CD4-positive, CD25-positive, alpha-beta regulatory T cell (primary cell): Measurements from ENCODE around the gene ARL2BP. TPM values are rescaled to one million over a fixed set of nuclear protein-coding genes. Genes with fewer than 3 reads are reported as not detected.

Experiments used
- ATAC-seq, 2 donors: fragments of 150-1000 bp; cut with Tn5 transposase; one replicate each; pipeline ENCODE4 v1.10.0; 2021; ENCODE audit warnings: low read depth in 2 of 2, moderate number of reproducible peaks in 2 of 2, moderate library complexity in 1 of 2
- DNase-seq, 3 donors: peaks; one replicate each; pipeline versions ENCODE4 v3.0.0 to v3.0.0-alpha.2; 2012 to 2022; ENCODE audit warnings: mixed read lengths in 1 of 3
- H3K27ac ChIP-seq: one replicate; pipeline ENCODE4 v1.7.0; 2013; ENCODE audit warnings: mild to moderate bottlenecking, low read length; ENCODE audit not compliant: insufficient read depth, poor library complexity, severe bottlenecking
- H3K27me3 ChIP-seq: one replicate; pipeline ENCODE4 v1.7.0; 2013; ENCODE audit warnings: low read length; ENCODE audit not compliant: control insufficient read depth, insufficient read depth
- H3K36me3 ChIP-seq: one replicate; pipeline ENCODE4 v1.7.0; 2013; ENCODE audit warnings: mild to moderate bottlenecking, low read length, moderate library complexity; ENCODE audit not compliant: control insufficient read depth, insufficient read depth
- H3K4me1 ChIP-seq: 2 replicates; pipeline ENCODE4 v1.7.0; 2013; ENCODE audit warnings: mild to moderate bottlenecking, low read length; ENCODE audit not compliant: insufficient read depth, control insufficient read depth, poor library complexity, severe bottlenecking
- H3K4me3 ChIP-seq: one replicate; pipeline ENCODE4 v1.7.0; 2013; ENCODE audit warnings: low read depth, mild to moderate bottlenecking, low read length, moderate library complexity
- H3K9me3 ChIP-seq, 2 experiments: 1 replicate in 1 of 2; 2 replicates in 1 of 2; pipeline ENCODE4 v1.7.0; 2013; ENCODE audit warnings: low read length in 2 of 2, mild to moderate bottlenecking in 1 of 2, moderate library complexity in 1 of 2; ENCODE audit not compliant: control insufficient read depth in 2 of 2
- H3K27ac Mint-ChIP-seq, 3 donors: one replicate each; pipeline ENCODE4 v1.8.0; 2020 to 2022; ENCODE audit warnings: mild to moderate bottlenecking in 3 of 3, mixed read lengths in 3 of 3, moderate library complexity in 2 of 3
- H3K27me3 Mint-ChIP-seq: one replicate; pipeline ENCODE4 v1.8.0; 2022; ENCODE audit warnings: mild to moderate bottlenecking, mixed read lengths
- H3K36me3 Mint-ChIP-seq: one replicate; pipeline ENCODE4 v1.8.0; 2020; ENCODE audit warnings: mixed read lengths
- H3K4me1 Mint-ChIP-seq, 4 donors: one replicate each; pipeline ENCODE4 v1.8.0; 2020 to 2022; ENCODE audit warnings: mixed read lengths in 4 of 4, mild to moderate bottlenecking in 1 of 4
- H3K4me3 Mint-ChIP-seq, 4 donors: one replicate each; pipeline ENCODE4 v1.8.0; 2020 to 2022; ENCODE audit warnings: mild to moderate bottlenecking in 4 of 4, mixed read lengths in 4 of 4, moderate library complexity in 3 of 4
- H3K9me3 Mint-ChIP-seq, 7 donors: one replicate each; pipeline ENCODE4 v1.8.0; 2020 to 2022; ENCODE audit warnings: mixed read lengths in 7 of 7, mild to moderate bottlenecking in 3 of 7, moderate library complexity in 2 of 7
- polyA plus RNA-seq, 4 donors: library from polyadenylated mRNA; unstranded; fragments of 300-500 nt; fragmentation: Illumina TruSeq; gene quantifications; one replicate each; pipeline ENCODE4 v1.2.3, GENCODE V29; 2021
- total RNA-seq: library from RNA; stranded (reverse); gene quantifications from one replicate; pipeline ENCODE4 v1.2.3, GENCODE V29; 2022

Gene ARL2BP
- total and polyA plus RNA-seq, 5 donors from 2014 or later: 26.9 to 121 (median 102) TPM

DNA sequence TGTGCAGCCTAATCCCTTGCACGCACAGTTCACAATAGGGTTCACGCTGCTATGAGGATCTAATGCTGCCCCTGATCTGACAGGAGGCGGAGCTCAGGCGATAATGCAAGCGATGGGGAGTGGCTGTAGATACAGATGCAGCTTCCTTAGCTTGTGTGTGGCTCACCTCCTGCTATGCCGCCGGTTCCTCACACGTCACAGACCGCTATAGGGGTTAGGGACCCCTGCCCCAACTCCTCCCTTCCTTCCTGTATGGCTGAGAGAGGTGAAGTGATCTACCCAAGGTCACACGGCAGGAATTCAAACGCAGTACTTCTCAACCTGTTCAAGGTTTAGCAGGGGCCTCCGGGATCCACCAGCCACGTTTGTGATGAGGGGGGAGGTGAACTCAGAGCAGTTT is 52.8 kb downstream of the ARL2BP start:
- no peaks in the 10 kb centered on the region for H3K36me3 ChIP-seq
- peaks cover 14% of the 10 kb centered on the region for H3K4me1 ChIP-seq
- peak overlapping the region; percentile 10 for H3K4me3 ChIP-seq
- Mint-ChIP-seq H3K27ac (peak overlapping the region; percentile 65 to 89 (median 87)), H3K4me3 (peak overlapping the region in 3 of 4 donors; percentile 67 to 95 (median 73)), H3K36me3 (peaks cover 2% of the 10 kb centered on the region), H3K4me1 (peaks cover 0 to 9% (median 4%) of the 10 kb centered on the region in 4 donors), H3K9me3 (peaks cover 0 to 3% (median 0%) of the 10 kb centered on the region in 7 donors), H3K27me3 (peaks cover 5% of the 10 kb centered on the region)
- no peaks in the 10 kb centered on the region for H3K9me3 ChIP-seq
- ATAC-seq (no peak), DNase-seq (peak; percentile 20 to 52 (median 46))
- no peak overlapping the region for H3K27ac ChIP-seq
- H3K27me3 ChIP-seq: no peaks in the 10 kb centered on the region

DNA sequence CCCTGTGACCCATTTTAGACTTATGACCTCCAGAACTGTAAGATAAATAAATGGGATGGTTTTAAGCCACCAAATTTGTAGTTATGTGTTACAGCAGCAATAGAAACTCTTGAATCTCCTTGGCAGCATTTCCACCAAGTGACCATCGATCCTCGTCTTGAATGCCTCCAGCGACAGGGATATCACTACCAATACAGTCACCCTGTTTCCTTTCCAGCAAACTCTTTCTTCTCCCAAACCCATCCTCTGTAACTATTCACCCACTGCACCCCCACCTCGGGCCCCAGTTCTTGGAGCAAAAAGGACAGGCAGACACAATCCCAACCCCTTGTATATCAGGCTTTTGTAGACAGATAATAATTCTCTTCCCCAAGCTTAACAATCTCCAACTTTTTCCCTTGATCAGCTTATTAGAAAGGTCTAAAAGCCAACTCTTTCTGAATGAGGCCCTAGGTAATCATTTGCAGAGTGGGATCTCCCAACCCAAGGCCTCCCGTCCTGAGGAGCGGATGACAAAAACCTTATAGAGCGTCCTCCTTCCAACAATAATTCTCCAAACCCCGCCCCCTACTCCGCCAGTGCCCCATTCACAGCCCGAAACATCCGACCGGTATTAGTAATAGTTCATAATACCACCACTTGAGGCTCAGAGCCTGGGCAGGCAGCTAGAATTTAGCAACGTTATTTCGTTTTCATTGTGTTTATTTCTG is 54.1 kb downstream of the ARL2BP start:
- Mint-ChIP-seq H3K9me3 (peaks cover 0 to 3% (median 0%) of the 10 kb centered on the region in 7 donors), H3K27ac (peak overlapping the region in 1 of 3 donors; percentile 96), H3K4me3 (no peak overlapping the region), H3K36me3 (peaks cover 2% of the 10 kb centered on the region), H3K4me1 (peaks cover 0 to 9% (median 4%) of the 10 kb centered on the region in 4 donors), H3K27me3 (peaks cover 5% of the 10 kb centered on the region)
- no peaks in the 10 kb centered on the region for H3K9me3 ChIP-seq
- H3K4me1 ChIP-seq: peaks cover 16% of the 10 kb centered on the region
- H3K36me3 ChIP-seq: no peaks in the 10 kb centered on the region
- peak overlapping the region; percentile 90 for H3K4me3 ChIP-seq
- DNase-seq (peak in 1 of 3 donors; percentile 38), ATAC-seq (no peak)
- no peaks in the 10 kb centered on the region for H3K27me3 ChIP-seq
- H3K27ac ChIP-seq: peak overlapping the region; percentile 86

DNA sequence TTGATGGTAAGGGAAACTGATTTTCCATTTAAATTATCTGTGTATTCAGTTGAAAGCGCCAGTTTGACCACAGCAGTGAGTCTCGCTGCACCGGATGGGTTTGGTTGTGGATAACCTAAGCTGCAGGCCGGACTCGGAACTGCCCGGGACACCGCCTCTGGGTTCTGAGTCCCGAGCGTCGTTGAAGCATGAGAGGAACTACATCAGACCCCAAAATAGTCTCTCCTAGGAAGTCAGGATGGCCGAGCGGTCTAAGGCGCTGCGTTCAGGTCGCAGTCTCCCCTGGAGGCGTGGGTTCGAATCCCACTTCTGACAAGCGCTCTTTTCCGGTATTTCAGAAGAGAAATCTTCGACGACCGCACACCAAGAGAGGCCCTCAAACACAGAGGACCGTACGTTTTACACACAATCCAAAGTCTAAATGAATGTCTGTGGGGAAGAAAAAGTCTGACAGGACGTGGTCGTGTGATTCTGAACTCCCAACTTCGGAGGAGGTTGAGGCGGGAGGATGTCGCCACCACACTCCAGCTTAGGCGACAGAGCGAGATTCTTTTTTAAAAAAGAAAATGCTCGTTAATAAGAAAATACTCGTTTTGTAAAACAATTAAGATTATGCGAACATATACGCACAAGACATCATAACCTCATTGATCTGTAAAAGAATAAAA is 54.8 kb downstream of the ARL2BP start:
- peak overlapping the region; percentile 86 for H3K27ac ChIP-seq
- DNase-seq: peak; percentile 75 to 88 (median 86)
- ATAC-seq: peak; percentile 36 to 45
- Mint-ChIP-seq H3K9me3 (peaks cover 0 to 3% (median 0%) of the 10 kb centered on the region in 7 donors), H3K4me1 (peaks cover 0 to 12% (median 4%) of the 10 kb centered on the region in 4 donors), H3K27me3 (peaks cover 5% of the 10 kb centered on the region), H3K36me3 (peaks cover 2% of the 10 kb centered on the region), H3K4me3 (no peak overlapping the region), H3K27ac (no peak overlapping the region)
- peaks cover 19% of the 10 kb centered on the region for H3K4me1 ChIP-seq
- peak overlapping the region; percentile 90 for H3K4me3 ChIP-seq
- H3K36me3 ChIP-seq: no peaks in the 10 kb centered on the region
- H3K27me3 ChIP-seq: no peaks in the 10 kb centered on the region
- no peaks in the 10 kb centered on the region for H3K9me3 ChIP-seq

DNA sequence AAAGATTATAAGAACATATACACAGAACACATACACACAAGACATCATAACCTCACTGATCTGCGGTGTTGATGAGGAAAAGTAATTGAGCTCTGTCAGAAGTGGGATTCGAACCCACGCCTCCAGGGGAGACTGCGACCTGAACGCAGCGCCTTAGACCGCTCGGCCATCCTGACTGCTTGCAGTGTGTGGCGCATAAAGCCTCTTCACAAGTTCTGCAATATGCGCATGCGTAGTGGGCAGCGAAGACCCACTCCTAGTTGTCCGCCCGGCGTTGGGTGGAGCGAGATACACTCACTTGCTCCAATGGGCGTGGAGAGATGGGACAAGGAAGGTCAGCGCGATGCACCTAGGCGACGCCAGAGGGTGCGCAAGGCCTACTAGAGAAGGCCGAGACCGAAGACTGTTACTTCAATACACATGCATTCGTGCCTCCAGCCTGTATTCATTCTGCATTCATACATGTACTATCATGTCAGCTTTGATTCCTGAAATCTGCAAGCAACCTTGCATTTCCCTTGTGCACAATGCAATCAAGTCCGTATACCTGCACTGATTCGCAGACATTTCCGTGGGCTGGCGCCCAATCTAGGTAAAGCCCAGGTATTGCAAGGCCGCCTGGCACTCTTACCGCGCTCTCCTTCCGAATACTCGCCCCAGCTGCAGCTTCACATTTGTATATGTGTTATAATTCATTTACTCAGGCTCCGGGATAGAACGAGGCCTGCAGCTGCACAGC is 55.5 kb downstream of the ARL2BP start:
- Mint-ChIP-seq H3K4me1 (peaks cover 0 to 12% (median 4%) of the 10 kb centered on the region in 4 donors), H3K27me3 (peaks cover 5% of the 10 kb centered on the region), H3K9me3 (peaks cover 0 to 3% (median 0%) of the 10 kb centered on the region in 7 donors), H3K27ac (no peak overlapping the region), H3K36me3 (peaks cover 2% of the 10 kb centered on the region), H3K4me3 (no peak overlapping the region)
- peak; percentile 97 to 100 (median 99) for DNase-seq
- Histone ChIP-seq H3K4me3 (peak overlapping the region; percentile 90), H3K9me3 (no peaks in the 10 kb centered on the region), H3K36me3 (no peaks in the 10 kb centered on the region), H3K4me1 (peaks cover 19% of the 10 kb centered on the region), H3K27ac (peak overlapping the region; percentile 86), H3K27me3 (no peaks in the 10 kb centered on the region)
- peak; percentile 95 to 97 for ATAC-seq

DNA sequence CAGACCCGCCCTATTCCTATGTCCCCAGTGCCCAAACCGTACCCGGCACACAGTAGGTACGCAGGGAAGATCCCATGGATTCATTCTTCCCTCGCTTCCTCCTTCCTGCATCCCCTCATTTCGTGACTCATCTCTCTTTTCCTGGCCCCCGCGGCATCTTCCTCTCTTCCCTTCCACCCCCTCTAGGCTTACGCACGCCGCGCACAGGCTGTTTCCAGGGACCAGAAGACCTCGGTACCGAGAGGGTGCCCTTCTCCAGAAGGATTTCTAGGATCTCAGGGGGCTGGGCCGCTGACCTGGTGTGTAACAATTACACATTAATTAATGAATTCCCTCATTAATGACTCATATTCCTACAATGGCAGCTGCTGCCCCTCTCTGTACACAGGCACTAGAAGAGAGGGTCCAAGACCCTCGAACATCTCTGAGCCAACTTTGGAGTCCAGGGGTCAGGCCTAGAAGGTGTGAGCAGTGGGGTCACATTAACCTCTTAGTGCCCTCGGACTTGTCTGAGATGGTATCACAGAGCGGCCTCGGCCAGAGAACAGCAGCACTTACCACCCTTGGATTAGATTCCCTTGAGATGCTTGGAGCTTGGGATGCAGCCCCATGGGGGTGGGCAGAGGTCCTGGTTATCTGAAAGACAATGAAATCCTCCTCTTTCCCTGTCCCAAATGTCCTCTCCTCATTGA is 56.2 kb downstream of the ARL2BP start:
- Mint-ChIP-seq H3K27ac (no peak overlapping the region), H3K4me3 (no peak overlapping the region), H3K36me3 (peaks cover 2% of the 10 kb centered on the region), H3K4me1 (peaks cover 0 to 12% (median 4%) of the 10 kb centered on the region in 4 donors), H3K27me3 (peaks cover 5% of the 10 kb centered on the region), H3K9me3 (peaks cover 0 to 3% (median 0%) of the 10 kb centered on the region in 7 donors)
- no peak for DNase-seq
- Histone ChIP-seq H3K36me3 (no peaks in the 10 kb centered on the region), H3K27ac (no peak overlapping the region), H3K4me1 (peaks cover 19% of the 10 kb centered on the region), H3K27me3 (no peaks in the 10 kb centered on the region), H3K4me3 (peak overlapping the region; percentile 64), H3K9me3 (no peaks in the 10 kb centered on the region)
- no peak for ATAC-seq

Other genes starting within 250 kb of the ARL2BP start
- 15.3 TPM for gene CPNE2, start 152.7 kb upstream of the ARL2BP start, total RNA-seq
- gene CPNE2, start 152.7 kb upstream of the ARL2BP start, polyA plus RNA-seq: 10 to 100 TPM; 31.7 to 54.7 (median 47.3) TPM
- 140 TPM for gene PSME3IP1, start 59.2 kb upstream of the ARL2BP start, total RNA-seq
- gene PSME3IP1, start 59.2 kb upstream of the ARL2BP start, polyA plus RNA-seq: 10 to 100 TPM; 68.1 to 81.5 (median 71.8) TPM
- 25.7 TPM for gene RSPRY1, start 58.9 kb upstream of the ARL2BP start, total RNA-seq
- 10 to 100 TPM; 26.7 to 46.4 (median 36.1) TPM for gene RSPRY1, start 58.9 kb upstream of the ARL2BP start, polyA plus RNA-seq
- gene PLLP, start 39.4 kb downstream of the ARL2BP start, total RNA-seq: not detected
- gene PLLP, start 39.4 kb downstream of the ARL2BP start, polyA plus RNA-seq: 1 to 10 TPM in 2 of 4 donors, under 1 TPM in 2; 0.46 to 1.3 (median 0.82) TPM
- not detected for gene CCL22, start 113.5 kb downstream of the ARL2BP start, total RNA-seq
- gene CCL22, start 113.5 kb downstream of the ARL2BP start, polyA plus RNA-seq: not detected
- 0.15 TPM for gene CX3CL1, start 127.2 kb downstream of the ARL2BP start, total RNA-seq
- not detected for gene CX3CL1, start 127.2 kb downstream of the ARL2BP start, polyA plus RNA-seq
- gene CCL17, start 159.5 kb downstream of the ARL2BP start, total RNA-seq: not detected
- gene CCL17, start 159.5 kb downstream of the ARL2BP start, polyA plus RNA-seq: not detected
- 27.1 TPM for gene CIAPIN1, start 202.1 kb downstream of the ARL2BP start, total RNA-seq
- gene CIAPIN1, start 202.1 kb downstream of the ARL2BP start, polyA plus RNA-seq: 10 to 100 TPM; 49.2 to 56.5 (median 53.3) TPM
- gene COQ9, start 202.2 kb downstream of the ARL2BP start, total RNA-seq: 18.5 TPM
- gene COQ9, start 202.2 kb downstream of the ARL2BP start, polyA plus RNA-seq: 10 to 100 TPM; 24.4 to 33.6 (median 27.8) TPM
- gene POLR2C, start 217.4 kb downstream of the ARL2BP start, total RNA-seq: 79.8 TPM
- 10 to 100 TPM; 41.9 to 48.0 (median 45.3) TPM for gene POLR2C, start 217.4 kb downstream of the ARL2BP start, polyA plus RNA-seq
- 1.8 TPM for gene DOK4, start 241.2 kb downstream of the ARL2BP start, total RNA-seq
- gene DOK4, start 241.2 kb downstream of the ARL2BP start, polyA plus RNA-seq: 1 to 10 TPM in 3 of 4 donors, under 1 TPM in 1; 0.99 to 1.4 (median 1.1) TPM